Fibroblast of the aortic adventitia (primary cell): ENCODE results near the gene GINS2. TPM values are rescaled to one million over a fixed set of nuclear protein-coding genes. Genes with fewer than 3 reads are reported as not detected.

Experiments used
- DNase-seq: peaks from one replicate; pipeline ENCODE4 v3.0.0-alpha.2; 2010; ENCODE audit warnings: low read depth
- H3K4me3 ChIP-seq: 2 replicates; pipeline ENCODE4 v1.5.1; 2011; ENCODE audit warnings: low read depth, mild to moderate bottlenecking, control low read depth, low read length, moderate library complexity
- total RNA-seq: library from RNA; depleted of rRNA; stranded (reverse); fragments of >200 nt; gene quantifications from 2 replicates; pipeline ENCODE4 v1.2.3, GENCODE V29; 2012; ENCODE audit warnings: low replicate concordance
- TF ChIP-seq, protein P1 (sequence below): IDR thresholded peaks from 2 replicates; pipeline ENCODE4 v1.5.1; 2011; ENCODE audit warnings: mild to moderate bottlenecking, low read length, control low read depth, inconsistent platforms; ENCODE audit not compliant: insufficient read depth

Gene GINS2
- total RNA-seq, 1 donor, result 19.1 TPM

DNA sequence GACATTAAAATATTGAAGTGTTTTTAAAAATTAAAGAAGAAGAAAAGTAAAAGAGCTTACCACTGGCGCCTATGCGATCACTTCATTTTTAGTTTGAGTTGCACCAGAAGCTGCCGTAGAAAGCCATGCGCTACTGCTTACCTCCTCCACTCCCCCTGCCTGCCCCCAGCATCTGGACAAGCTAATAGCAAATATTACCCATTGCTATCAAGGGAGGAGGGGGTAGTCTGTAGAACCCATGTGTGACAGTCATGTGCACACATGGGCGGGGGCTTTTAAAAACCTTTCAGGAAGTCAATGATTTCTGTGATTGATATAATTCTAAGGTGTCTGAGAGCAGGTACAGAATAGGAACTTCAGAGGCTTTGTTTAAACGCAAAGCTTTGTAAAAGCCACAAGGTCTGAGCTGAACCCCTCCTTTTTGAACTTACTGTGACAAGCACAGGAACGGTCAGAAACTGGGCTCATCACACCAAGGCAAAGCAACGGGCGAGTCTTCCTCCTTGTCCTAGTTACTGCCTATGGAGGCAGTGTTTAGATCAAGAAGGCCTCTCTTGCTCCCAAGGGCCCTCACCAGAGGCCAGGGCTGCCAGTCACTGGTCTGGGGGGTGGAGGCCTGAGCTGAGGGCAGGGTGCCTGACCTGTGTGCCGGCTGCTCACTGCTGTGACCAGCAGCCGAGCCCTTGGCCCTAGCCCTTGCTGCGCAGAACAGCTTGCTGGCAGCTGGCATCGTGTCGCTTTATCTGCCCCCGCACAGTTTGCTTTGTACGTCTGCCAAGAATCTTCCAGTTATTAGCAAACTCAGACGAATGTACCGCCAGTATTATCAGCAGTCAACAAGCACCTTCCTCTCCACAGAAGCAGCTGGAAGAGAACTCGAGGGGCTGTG, 15.0 kb downstream of the GINS2 start:
- TF ChIP-seq, protein P1, sequence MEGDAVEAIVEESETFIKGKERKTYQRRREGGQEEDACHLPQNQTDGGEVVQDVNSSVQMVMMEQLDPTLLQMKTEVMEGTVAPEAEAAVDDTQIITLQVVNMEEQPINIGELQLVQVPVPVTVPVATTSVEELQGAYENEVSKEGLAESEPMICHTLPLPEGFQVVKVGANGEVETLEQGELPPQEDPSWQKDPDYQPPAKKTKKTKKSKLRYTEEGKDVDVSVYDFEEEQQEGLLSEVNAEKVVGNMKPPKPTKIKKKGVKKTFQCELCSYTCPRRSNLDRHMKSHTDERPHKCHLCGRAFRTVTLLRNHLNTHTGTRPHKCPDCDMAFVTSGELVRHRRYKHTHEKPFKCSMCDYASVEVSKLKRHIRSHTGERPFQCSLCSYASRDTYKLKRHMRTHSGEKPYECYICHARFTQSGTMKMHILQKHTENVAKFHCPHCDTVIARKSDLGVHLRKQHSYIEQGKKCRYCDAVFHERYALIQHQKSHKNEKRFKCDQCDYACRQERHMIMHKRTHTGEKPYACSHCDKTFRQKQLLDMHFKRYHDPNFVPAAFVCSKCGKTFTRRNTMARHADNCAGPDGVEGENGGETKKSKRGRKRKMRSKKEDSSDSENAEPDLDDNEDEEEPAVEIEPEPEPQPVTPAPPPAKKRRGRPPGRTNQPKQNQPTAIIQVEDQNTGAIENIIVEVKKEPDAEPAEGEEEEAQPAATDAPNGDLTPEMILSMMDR, result no peak
- DNase-seq, result peak; percentile 53
- no peak overlapping the region for H3K4me3 ChIP-seq

DNA sequence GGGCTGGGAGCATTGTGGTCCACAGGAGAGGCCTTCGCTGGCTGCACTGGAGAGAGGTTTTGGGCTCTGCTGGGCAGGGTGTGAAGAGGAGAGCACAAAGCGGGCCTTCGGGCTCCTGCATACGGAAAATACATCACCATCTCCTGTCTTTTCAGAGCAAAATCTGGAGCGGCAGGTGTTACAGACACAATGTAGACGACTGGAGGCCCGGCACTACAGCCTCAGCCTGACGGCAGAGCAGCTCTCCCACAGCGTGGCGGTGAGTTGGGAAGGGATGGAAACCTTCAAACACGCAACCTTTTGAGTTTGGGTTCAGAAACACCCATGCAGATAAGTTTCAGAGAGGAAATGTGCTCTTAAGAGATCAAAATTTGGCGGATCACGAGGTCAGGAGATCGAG, 17.9 kb downstream of the GINS2 start:
- no peak overlapping the region for H3K4me3 ChIP-seq
- DNase-seq, result no peak
- TF ChIP-seq, protein P1, result no peak

DNA sequence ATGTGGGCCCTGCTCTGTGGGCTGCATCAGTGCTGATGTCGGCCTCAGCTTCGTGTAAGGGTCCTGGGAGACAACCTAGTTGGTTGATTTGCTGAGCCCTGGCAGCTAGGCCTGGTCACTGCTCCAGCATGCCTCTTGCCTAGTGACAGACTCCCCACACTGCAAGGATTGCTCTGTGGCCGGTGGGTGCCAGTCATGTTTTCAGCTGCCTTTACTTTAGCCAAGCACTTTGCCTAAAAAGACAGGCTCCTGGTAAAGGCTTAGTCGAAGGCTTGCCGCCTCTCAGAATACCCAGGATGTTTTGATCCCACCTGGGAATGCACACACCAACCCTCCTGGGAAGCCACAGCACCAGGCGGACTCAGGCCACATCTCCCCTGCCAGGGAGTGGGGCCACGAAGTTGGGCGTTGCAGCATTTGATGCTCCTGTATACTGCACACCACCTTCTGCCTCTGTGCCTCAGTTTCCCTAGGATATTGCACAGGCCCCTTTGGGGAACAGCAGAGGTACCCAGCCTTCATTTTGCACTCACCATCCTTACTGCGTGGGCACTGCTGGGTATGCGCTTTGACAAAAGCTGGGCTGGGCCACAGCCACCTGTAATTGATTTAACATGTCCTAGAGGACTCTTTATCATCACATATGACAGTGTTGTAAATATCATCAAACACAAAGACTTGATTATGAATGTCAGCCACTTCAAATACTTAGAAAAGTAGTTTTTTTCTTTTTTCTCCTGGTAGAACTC, 19.9 kb downstream of the GINS2 start:
- no peak for DNase-seq
- TF ChIP-seq, protein P1, result no peak

DNA sequence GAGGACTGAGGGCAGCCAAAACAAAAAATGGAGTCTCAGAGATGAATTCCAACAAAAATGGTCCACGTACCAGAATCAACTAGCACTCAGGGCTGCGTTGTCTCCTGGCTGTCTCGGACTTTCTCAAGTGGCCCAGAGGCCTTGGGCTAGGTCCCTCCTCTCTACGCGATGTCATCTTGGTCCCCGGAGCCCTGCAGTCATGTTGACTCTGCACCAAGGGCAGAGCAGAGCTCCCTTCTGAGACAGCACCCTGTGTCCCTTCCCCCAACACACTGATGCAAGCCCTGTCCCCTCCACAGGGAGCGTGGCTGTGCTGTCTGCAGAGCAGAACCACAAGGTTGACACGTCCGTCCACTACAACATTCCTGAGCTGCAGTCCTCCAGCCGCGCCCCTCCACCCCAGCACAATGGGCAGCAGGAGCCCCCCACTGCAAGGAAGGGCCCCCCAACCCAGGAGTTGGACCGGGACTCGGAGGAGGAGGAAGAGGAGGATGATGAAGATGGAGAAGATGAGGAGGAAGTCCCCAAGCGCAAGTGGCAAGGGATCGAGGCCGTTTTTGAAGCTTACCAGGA, 20.8 kb downstream of the GINS2 start:
- TF ChIP-seq, protein P1, result no peak
- DNase-seq, result no peak

More for the DNA sequence above, 19.9 kb downstream of the GINS2 start:
- H3K4me3 ChIP-seq, result no peak overlapping the region

DNA sequence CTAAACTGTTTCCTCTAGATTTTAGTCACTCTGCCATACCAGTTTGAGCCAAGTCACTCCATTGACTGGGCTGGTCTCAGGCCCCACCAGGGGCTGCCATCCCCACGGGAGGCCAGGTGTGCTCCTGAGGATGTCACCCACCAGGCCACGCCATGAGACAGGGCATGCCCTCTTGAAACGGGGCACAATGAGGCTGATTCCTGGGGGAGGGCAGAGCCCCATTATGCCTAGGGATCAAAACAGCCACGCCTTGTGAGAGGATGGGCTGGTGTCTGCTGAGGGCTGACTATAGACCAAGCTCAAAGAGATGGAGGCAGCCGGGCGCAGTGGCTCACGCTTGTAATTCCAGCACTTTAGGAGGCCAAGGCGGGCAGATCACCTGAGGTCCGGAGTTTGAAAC, 21.5 kb downstream of the GINS2 start:
- TF ChIP-seq, protein P1, result no peak
- H3K4me3 ChIP-seq, result no peak overlapping the region
- no peak for DNase-seq

More for the DNA sequence above, 20.8 kb downstream of the GINS2 start:
- no peak overlapping the region for H3K4me3 ChIP-seq

DNA sequence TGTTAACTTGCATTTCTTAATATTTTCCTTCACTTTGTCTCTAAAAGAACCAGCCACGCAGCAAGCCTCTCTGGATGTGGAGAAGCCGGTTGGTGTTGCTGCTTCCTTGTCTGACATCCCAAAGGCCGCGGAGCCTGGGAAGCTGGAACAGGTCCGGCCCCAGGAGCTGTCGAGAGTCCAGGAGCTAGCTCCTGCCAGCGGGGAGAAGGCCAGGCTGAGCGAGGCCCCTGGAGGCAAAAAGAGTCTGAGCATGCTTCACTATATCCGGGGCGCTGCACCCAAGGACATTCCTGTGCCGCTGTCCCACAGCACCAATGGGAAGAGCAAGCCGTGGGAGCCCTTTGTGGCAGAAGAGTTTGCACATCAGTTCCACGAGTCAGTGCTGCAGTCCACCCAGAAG, 22.8 kb downstream of the GINS2 start:
- DNase-seq, result no peak
- TF ChIP-seq, protein P1, result no peak

More for the DNA sequence above, 22.8 kb downstream of the GINS2 start:
- H3K4me3 ChIP-seq, result no peak overlapping the region
